PFSK-1 (cell line): ENCODE results near the gene SHOC1.

ENCODE experiments used
- POLR2AphosphoS5 ChIP-seq: IDR thresholded peaks from 2 replicates; pipeline ENCODE4 v1.6.1; 2012; ENCODE audit warnings: low read depth, mild to moderate bottlenecking, control low read depth, low read length, moderate library complexity
- SIN3A ChIP-seq: IDR thresholded peaks from 2 replicates; pipeline ENCODE4 v1.6.1; 2012; ENCODE audit warnings: mild to moderate bottlenecking, low read length, moderate library complexity, borderline replicate concordance; ENCODE audit not compliant: insufficient read depth
- TAF1 ChIP-seq: IDR thresholded peaks from 2 replicates; pipeline ENCODE4 v1.6.1; 2012; ENCODE audit warnings: low read length, control low read depth, borderline replicate concordance; ENCODE audit not compliant: insufficient read depth
- TF ChIP-seq, protein P1 (sequence below), 2 experiments: IDR thresholded peaks; 2 replicates each; pipeline versions ENCODE4 v1.6.1 to v1.8.0; 2011 to 2012; ENCODE audit warnings: low read depth in 2 of 2, low read length in 2 of 2, control low read depth in 1 of 2, inconsistent platforms in 1 of 2, mild to moderate bottlenecking in 1 of 2, moderate library complexity in 1 of 2; ENCODE audit not compliant: insufficient read depth in 1 of 2

DNA sequence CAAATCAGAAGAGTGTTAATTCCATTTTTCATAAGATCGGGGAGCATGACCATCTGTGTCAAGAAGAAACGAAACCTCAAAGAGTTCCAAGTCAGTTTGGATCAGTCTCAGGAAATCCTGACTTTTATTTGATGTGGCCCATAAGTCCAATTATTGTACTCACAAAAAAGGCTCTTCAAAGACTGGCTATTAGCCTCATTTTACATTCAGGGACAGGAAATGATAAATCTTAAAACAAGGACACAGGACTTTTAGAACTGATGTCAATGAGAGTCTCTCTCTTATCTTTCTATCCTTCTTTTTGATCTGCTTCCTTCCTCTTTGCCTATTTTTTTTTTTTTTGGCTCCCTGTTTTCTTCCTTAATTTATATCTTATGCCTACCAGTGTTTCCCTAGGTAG lies 43.7 kb upstream of the SHOC1 start:
- TF ChIP-seq POLR2AphosphoS5 (no peak), TAF1 (no peak), SIN3A (no peak)
- TF ChIP-seq, protein P1, sequence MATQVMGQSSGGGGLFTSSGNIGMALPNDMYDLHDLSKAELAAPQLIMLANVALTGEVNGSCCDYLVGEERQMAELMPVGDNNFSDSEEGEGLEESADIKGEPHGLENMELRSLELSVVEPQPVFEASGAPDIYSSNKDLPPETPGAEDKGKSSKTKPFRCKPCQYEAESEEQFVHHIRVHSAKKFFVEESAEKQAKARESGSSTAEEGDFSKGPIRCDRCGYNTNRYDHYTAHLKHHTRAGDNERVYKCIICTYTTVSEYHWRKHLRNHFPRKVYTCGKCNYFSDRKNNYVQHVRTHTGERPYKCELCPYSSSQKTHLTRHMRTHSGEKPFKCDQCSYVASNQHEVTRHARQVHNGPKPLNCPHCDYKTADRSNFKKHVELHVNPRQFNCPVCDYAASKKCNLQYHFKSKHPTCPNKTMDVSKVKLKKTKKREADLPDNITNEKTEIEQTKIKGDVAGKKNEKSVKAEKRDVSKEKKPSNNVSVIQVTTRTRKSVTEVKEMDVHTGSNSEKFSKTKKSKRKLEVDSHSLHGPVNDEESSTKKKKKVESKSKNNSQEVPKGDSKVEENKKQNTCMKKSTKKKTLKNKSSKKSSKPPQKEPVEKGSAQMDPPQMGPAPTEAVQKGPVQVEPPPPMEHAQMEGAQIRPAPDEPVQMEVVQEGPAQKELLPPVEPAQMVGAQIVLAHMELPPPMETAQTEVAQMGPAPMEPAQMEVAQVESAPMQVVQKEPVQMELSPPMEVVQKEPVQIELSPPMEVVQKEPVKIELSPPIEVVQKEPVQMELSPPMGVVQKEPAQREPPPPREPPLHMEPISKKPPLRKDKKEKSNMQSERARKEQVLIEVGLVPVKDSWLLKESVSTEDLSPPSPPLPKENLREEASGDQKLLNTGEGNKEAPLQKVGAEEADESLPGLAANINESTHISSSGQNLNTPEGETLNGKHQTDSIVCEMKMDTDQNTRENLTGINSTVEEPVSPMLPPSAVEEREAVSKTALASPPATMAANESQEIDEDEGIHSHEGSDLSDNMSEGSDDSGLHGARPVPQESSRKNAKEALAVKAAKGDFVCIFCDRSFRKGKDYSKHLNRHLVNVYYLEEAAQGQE (IDR thresholded peaks at IDR 0.05; ENCODE audit: insufficient read depth in 1 of 2, low read depth in 2 of 2, low read length in 2 of 2) = no peak
